K562 (cell line): ENCODE data around the gene SAMD13. TPM values are rescaled to one million over a fixed set of nuclear protein-coding genes. Genes with fewer than 3 reads are reported as not detected.
A peak's percentile ranks its signal among the peaks of the same experiment; 100 is the strongest.

Source experiments
- ATAC-seq: fragments of 200-7000 bp; cut with Tn5 transposase; 3 replicates; pipeline ENCODE4 v1.9.1; 2020; ENCODE audit warnings: moderate library complexity
- BruUV-seq: library from RNA; stranded (reverse); fragments of 400-500 nt; replicated peaks from 2 replicates; lab custom pipeline; 2021; lab: Mats Ljungman, UMichigan
- CTCF ChIA-PET: fragments of 300-600 bp; formaldehyde crosslinking; extraction: SDS; loops from one replicate; lab custom pipeline; 2021; ENCODE audit warnings: low intra/inter-chr PET ratio; lab: Yijun Ruan, JAX
- POLR2A ChIA-PET: fragments of 300-600, 350-650 bp; sonication (Branson Sonifier 250); formaldehyde crosslinking; extraction: SDS; loops from one replicate; lab custom pipeline; 2021; ENCODE audit warnings: antibody characterized with exemption, inconsistent platforms; lab: Yijun Ruan, JAX
- DNase-seq, 4 experiments: peaks; one replicate each; pipeline versions ENCODE4 v3.0.0 to v3.0.0-alpha.2; 2011 to 2018; ENCODE audit warnings: low spot score in 3 of 4, mixed read lengths in 3 of 4; ENCODE audit errors: extremely low read depth in 1 of 4
- FAIRE-seq: peaks from 2 replicates; lab custom pipeline; 2011; peaks lifted over from hg19 to GRCh38; lab: Jason Lieb, UNC
- H2AFZ ChIP-seq: 2 replicates; pipeline ENCODE4 v1.6.0; 2011; ENCODE audit warnings: low read depth, low read length, control low read depth, inconsistent platforms
- H3K27ac ChIP-seq: fragments of 200-600 bp; 3 replicates; pipeline ENCODE4 v1.8.0; 2011; ENCODE audit warnings: low read depth, mild to moderate bottlenecking, control low read depth, inconsistent platforms, low read length, moderate library complexity, mixed read lengths; ENCODE audit errors: extremely low read depth
- H3K27me3 ChIP-seq, 2 experiments: fragments of 300-600 bp in 1 of 2; 2 replicates in 1 of 2; 3 replicates in 1 of 2; pipeline versions ENCODE4 v1.6.0 to v1.8.0; 2011; ENCODE audit warnings: inconsistent platforms in 2 of 2, low read length in 2 of 2, mild to moderate bottlenecking in 1 of 2, mixed read lengths in 1 of 2, moderate library complexity in 1 of 2; ENCODE audit not compliant: control insufficient read depth in 2 of 2, insufficient read depth in 2 of 2
- H3K36me3 ChIP-seq: fragments of 300-600 bp; 3 replicates; pipeline ENCODE4 v1.8.0; 2011; ENCODE audit warnings: mild to moderate bottlenecking, low read length, inconsistent platforms; ENCODE audit not compliant: control insufficient read depth, insufficient read depth
- H3K4me1 ChIP-seq, 2 experiments: fragments of 200-600 bp in 1 of 2; replicated peaks in 1 of 2; 2 replicates in 1 of 2; 3 replicates in 1 of 2; pipeline versions ENCODE4 v1.5.1 to v1.8.0; 2011; ENCODE audit warnings: inconsistent platforms in 2 of 2, low read length in 2 of 2, mild to moderate bottlenecking in 1 of 2, mixed read lengths in 1 of 2, moderate library complexity in 1 of 2; ENCODE audit not compliant: control insufficient read depth in 2 of 2, insufficient read depth in 2 of 2
- H3K4me2 ChIP-seq: 2 replicates; pipeline ENCODE4 v1.6.1; 2011; ENCODE audit warnings: low read length, control low read depth, inconsistent platforms, mixed read lengths; ENCODE audit not compliant: insufficient read depth
- H3K4me3 ChIP-seq: fragments of 200-600 bp; sonication (generic), shearing (Covaris generic); 2 replicates; pipeline ENCODE4 v1.5.1; 2016; ENCODE audit warnings: control low read depth, inconsistent platforms
- H3K79me2 ChIP-seq: fragments of 200-600 bp; 3 replicates; pipeline ENCODE4 v1.8.0; 2011; ENCODE audit warnings: low read length, inconsistent platforms; ENCODE audit not compliant: control insufficient read depth, insufficient read depth
- H3K9ac ChIP-seq, 2 experiments: 2 replicates each; pipeline versions ENCODE4 v1.6.0 to v1.6.1; 2011; ENCODE audit warnings: low read depth in 2 of 2, low read length in 2 of 2, control low read depth in 1 of 2, inconsistent platforms in 1 of 2, mild to moderate bottlenecking in 1 of 2, mixed read lengths in 1 of 2; ENCODE audit not compliant: insufficient read depth in 1 of 2
- H3K9me1 ChIP-seq: one replicate; pipeline ENCODE4 v1.6.0; 2011; ENCODE audit warnings: inconsistent platforms, mild to moderate bottlenecking, low read length, moderate library complexity; ENCODE audit not compliant: control insufficient read depth, insufficient read depth
- H3K9me3 ChIP-seq: replicated peaks from 2 replicates; pipeline ENCODE4 v1.5.1; 2011; ENCODE audit warnings: low read depth, low read length, inconsistent platforms; ENCODE audit not compliant: control insufficient read depth, insufficient read depth
- H4K20me1 ChIP-seq: replicated peaks from 2 replicates; pipeline ENCODE4 v1.6.1; 2011; ENCODE audit warnings: low read length, inconsistent platforms, mixed read lengths; ENCODE audit not compliant: control insufficient read depth, insufficient read depth
- ETS2 ChIP-seq: IDR thresholded peaks from 2 replicates; pipeline ENCODE4 v1.6.1; 2016; ENCODE audit warnings: borderline replicate concordance, missing genetic modification characterization, mild to moderate bottlenecking, moderate library complexity, missing compliant biosample characterization; ENCODE audit not compliant: poor library complexity, severe bottlenecking
- ETV6 ChIP-seq, 3 experiments: fragments of 150-350 bp in 1 of 3; sonication (generic) in 1 of 3; formaldehyde crosslinking in 1 of 3; IDR thresholded peaks; 2 replicates each; pipeline versions ENCODE4 v1.6.1 to v1.8.0; 2014 to 2022; ENCODE audit warnings: borderline replicate concordance in 2 of 3, low read depth in 2 of 3, antibody characterized with exemption in 1 of 3, low read length in 1 of 3, mild to moderate bottlenecking in 1 of 3, missing genetic modification reagents in 1 of 3
- HNRNPL ChIP-seq: fragments of 200-400 bp; formaldehyde crosslinking; IDR thresholded peaks from 2 replicates; pipeline ENCODE4 v1.6.1; 2017; ENCODE audit warnings: low read depth, mild to moderate bottlenecking, low read length
- RFX1 ChIP-seq: fragments of 450-650 bp; IDR thresholded peaks from 2 replicates; pipeline ENCODE4 v1.6.1; 2016; ENCODE audit warnings: mild to moderate bottlenecking, moderate library complexity
- SAP30 ChIP-seq: fragments of 200-600 bp; sonication (generic); IDR thresholded peaks from 2 replicates; pipeline ENCODE4 v1.6.1; 2012; ENCODE audit warnings: borderline replicate concordance, low read depth, mild to moderate bottlenecking, moderate library complexity, low read length, control low read depth, inconsistent platforms; ENCODE audit not compliant: insufficient read depth, poor library complexity, severe bottlenecking
- YY1 ChIP-seq, 3 experiments: IDR thresholded peaks; 2 replicates each; pipeline ENCODE4 v1.6.1; 2011; ENCODE audit warnings: low read length in 2 of 3, mild to moderate bottlenecking in 2 of 3, moderate library complexity in 2 of 3, borderline replicate concordance in 1 of 3, control low read depth in 1 of 3, low read depth in 1 of 3; ENCODE audit not compliant: insufficient read depth in 3 of 3, insufficient replicate concordance in 2 of 3, control insufficient read depth in 1 of 3, insufficient read length in 1 of 3; ENCODE audit errors: extremely low read depth in 1 of 3
- WGBS: fragments of 100-300 bp; shearing (Covaris generic); methylation state at CpG from one replicate; pipeline ENCODE4 v1.1.6; 2016; ENCODE audit warnings: low coverage, mixed read lengths; ENCODE audit not compliant: insufficient coverage; ENCODE audit errors: missing lambda C conversion rate; 5-methylcytosine and 5-hydroxymethylcytosine counted together
- in situ Hi-C: fragments of 300-500 bp; cut with MboI; formaldehyde crosslinking; loops from 4 replicates; pipeline ENCODE4 v1.15.0; 2018; ENCODE audit warnings: inconsistent platforms, mixed read lengths
- intact Hi-C: fragments of 100-400 bp; cut with micrococcal nuclease; formaldehyde crosslinking; loops from 2 replicates; pipeline ENCODE4 v1.14.2; 2022
- polyA plus RNA-seq, 8 experiments: library from polyadenylated mRNA; depleted of rRNA in 4 of 8; stranded (reverse) in 5 of 8; unstranded in 3 of 8; fragments of >200 nt; fragmentation: Nextera tagmentation in 2 of 8; fragmentation: Illumina TruSeq in 1 of 8; extraction: Ambion mirVana in 2 of 8; extraction: Trizol in 1 of 8; gene quantifications; 2 replicates each; pipeline versions ENCODE4 v1.2.1 to v1.2.3, GENCODE V29; 2011 to 2014; ENCODE audit warnings: inconsistent platforms in 1 of 8, missing spikeins in 1 of 8
- total RNA-seq, 7 experiments: library from RNA; depleted of rRNA in 6 of 7; stranded (reverse); fragments of >200 nt in 6 of 7; fragmentation: Illumina TruSeq in 2 of 7; extraction: Trizol in 2 of 7; gene quantifications; 2 replicates each; pipeline versions ENCODE4 v1.2.1 to v1.2.3, GENCODE V29; 2011 to 2021; ENCODE audit warnings: low replicate concordance in 1 of 7
- TF ChIP-seq, protein P1 (sequence below): sonication (generic); formaldehyde crosslinking; IDR thresholded peaks from 2 replicates; pipeline ENCODE4 v1.8.1; 2022; ENCODE audit warnings: missing genetic modification reagents

The SAMD13 gene
- total and polyA plus RNA-seq, 9 of the 15 experiments (the other 6 are each of a cell fraction or from before 2014, with no cell fraction given) = 0.78 to 2.7 (median 1.00) TPM

DNA sequence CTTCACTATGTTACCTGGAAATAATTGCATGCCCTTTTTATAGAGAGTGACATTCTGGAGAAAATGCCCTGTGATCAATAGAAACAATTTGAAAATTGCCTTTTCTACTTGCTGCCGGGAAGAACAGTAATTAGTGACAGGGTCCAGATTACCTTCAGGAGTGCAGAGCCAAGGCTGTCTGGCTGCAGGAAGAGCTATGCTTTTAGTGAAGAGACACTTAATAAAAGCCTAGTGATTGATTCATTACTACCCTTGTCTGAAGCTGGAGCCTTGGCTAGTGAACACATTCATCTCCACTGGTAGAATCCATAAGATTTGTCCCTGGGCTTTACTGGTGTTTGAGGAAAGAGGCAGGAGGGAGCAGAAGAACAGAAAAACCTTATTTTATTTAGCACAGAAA is 83.8 kb downstream of the SAMD13 start (continued):
- TF ChIP-seq SAP30 = no peak
- TF ChIP-seq ETS2 (tag) = no peak
- TF ChIP-seq YY1 (IDR thresholded peaks at IDR 0.05; ENCODE audit: borderline replicate concordance in 1 of 3, control insufficient read depth in 1 of 3, extremely low read depth in 1 of 3, insufficient read depth in 3 of 3, insufficient read length in 1 of 3, insufficient replicate concordance in 2 of 3, low read depth in 1 of 3, low read length in 2 of 3) = no peak
- TF ChIP-seq, protein P1, sequence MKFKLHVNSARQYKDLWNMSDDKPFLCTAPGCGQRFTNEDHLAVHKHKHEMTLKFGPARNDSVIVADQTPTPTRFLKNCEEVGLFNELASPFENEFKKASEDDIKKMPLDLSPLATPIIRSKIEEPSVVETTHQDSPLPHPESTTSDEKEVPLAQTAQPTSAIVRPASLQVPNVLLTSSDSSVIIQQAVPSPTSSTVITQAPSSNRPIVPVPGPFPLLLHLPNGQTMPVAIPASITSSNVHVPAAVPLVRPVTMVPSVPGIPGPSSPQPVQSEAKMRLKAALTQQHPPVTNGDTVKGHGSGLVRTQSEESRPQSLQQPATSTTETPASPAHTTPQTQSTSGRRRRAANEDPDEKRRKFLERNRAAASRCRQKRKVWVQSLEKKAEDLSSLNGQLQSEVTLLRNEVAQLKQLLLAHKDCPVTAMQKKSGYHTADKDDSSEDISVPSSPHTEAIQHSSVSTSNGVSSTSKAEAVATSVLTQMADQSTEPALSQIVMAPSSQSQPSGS = no peak

DNA sequence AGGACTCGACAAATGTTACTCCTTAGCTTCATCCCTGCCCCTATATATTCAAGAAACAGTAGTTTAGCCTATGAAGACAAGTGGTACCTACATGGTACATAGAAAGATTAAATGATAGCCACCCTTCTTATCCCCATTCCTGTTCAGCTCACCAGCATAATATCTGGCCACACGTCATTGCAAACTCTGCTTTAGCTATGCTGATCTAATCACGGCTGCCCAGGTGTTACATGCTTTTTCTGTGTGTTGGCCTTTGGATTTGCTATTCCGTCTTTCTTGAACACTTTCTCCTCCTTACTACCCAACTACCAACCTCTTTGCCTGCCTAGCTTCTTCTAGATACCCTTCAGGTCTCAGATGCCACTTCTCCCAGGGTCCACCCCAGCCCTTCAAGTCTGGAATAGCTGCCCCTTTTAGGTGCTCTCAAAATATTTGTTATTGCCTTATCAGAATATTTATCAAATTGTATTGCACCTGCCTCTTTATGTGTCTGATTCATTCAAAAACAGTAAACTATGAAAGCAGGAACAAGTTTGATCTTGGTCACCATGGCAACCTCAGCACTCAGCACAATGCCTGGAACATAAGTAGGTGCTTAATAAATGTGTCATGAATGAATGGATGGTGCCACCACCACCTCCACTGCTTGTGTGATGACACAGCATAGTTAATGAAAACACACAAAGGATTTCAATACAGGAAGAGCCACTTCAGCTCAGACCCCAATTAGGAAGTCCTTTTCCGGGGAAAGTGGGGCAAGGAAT is 85.4 kb downstream of the SAMD13 start:
- Histone ChIP-seq H3K9me1 (no peaks in the 10 kb centered on the region), H2AFZ (no peak overlapping the region), H3K4me2 (no peak overlapping the region), H3K9me3 (no peaks in the 10 kb centered on the region), H4K20me1 (no peaks in the 10 kb centered on the region), H3K79me2 (no peaks in the 10 kb centered on the region), H3K27ac (no peak overlapping the region), H3K4me3 (no peak overlapping the region), H3K36me3 (no peaks in the 10 kb centered on the region), H3K27me3 (no peaks in the 10 kb centered on the region), H3K9ac (no peak overlapping the region), H3K4me1 (no peaks in the 10 kb centered on the region)
- BruUV-seq = no TSS peak
- no peak for TF ChIP-seq ETV6 (IDR thresholded peaks at IDR 0.05; ENCODE audit: borderline replicate concordance in 1 of 2, low read depth in 2 of 2, low read length in 1 of 2)
- TF ChIP-seq ETV6 (CRISPR knock-in tag; IDR thresholded peaks at IDR 0.05; ENCODE audit: borderline replicate concordance) = no peak
- TF ChIP-seq HNRNPL = no peak
- TF ChIP-seq RFX1 = peak; percentile 67
- no peak for TF ChIP-seq ETS2 (tag)
- ChIA-PET POLR2A (interaction anchor here (0.7 kb wide), 1 partner anchor 99 kb away, joined by 3 read pairs; no protein-coding TSS in a partner anchor), CTCF (no interaction called here)
- intact Hi-C loops (no loop called here), in situ Hi-C loops (no loop called here)
- WGBS = 10% methylated on average over 5 of the region's 5 CpGs
- DNase-seq (no peak), ATAC-seq (no peak), FAIRE-seq (no peak)
